Epidermal melanocyte (primary cell): ENCODE measurements around the gene PUM1.

Experiments
- DNase-seq: peaks from one replicate; pipeline ENCODE4 v3.0.0; 2011; ENCODE audit warnings: low spot score; ENCODE audit not compliant: insufficient read length

PUM1 gene

DNA sequence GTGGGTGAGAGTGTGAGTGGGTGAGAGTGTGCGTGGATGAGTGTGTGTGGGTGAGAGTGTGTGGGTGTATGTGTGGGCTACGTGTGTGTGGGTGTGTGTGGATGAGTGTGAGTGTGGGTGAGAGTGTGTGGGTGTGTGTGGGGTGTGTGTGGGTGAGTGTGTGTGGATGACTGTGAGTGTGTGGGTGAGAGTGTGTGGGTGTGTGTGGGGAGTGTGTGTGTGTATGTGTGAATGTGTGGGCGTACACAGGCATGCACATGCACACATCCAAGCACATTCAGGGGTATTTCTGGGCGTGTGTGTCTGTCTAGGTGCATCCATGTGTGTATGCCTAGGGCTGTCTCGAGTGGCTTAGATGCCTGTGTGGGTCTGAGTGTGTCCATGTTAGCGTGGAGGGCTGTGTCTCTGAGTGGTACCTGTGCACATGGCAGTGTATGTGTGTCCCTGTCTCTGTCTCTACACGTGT is 171.0 kb downstream of the PUM1 start:
- no peak for DNase-seq

DNA sequence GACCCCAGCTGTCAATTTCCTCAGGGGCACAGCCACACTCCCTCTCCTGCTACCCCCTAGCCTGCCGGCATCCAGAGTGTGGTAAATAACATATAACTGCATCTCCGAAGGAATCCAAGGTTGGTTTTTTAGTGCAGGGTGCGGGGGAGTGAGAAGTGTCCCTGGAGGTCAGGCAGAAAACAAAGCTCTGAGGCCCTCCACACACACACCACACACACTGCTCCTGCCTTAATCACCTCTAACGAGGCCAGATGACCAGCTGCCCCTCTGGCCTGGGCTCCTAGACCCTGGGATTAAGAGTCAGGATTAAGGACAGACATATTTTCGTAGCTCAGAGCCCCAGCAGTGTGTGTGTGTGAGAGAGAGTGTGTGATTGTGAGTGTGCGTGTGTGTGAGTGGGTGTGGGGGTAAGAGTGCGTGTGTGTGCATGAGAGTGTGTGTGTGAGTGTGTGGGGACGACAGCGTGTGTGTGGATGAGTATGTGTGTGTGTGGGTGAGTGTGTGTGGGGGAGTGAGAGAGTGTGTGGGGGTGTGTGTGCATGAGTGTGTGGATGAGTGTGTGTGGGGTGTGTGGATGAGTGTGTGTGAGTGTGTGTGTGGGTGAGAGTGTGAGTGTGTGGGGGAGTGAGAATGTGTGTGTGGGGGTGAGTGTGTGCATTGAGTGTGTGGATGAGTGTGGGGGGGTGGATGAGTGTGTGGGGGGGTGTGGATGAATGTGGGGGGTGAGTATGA is 171.6 kb downstream of the PUM1 start:
- DNase-seq: no peak

DNA sequence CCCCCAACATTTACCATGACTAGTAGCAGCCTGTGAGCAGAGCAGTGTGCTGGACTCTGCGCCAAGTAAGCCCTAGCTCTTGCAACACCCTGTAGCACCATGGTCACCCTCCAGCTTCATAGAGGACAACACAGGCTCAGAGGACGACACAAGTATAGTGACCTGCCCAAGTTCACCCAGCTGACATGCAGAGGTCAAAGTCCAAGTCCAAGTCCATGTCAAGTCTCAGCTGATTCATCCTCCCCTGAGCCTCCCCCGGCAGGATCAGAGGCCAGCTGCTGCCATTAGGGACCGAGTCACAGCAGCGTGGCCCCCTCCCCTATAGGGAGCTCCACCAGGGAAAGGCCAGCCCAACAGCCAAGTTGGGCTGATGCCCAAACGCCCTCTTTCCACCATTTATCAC is 172.8 kb downstream of the PUM1 start:
- DNase-seq: no peak

- DNase-seq: no peak
These were observed 174.3 kb downstream of the PUM1 start for GRCh38 chr1:30891227-30891552.

GRCh38 chr1:30890502-30891226 is 174.9 kb downstream of the PUM1 start:
- DNase-seq: no peak

DNA sequence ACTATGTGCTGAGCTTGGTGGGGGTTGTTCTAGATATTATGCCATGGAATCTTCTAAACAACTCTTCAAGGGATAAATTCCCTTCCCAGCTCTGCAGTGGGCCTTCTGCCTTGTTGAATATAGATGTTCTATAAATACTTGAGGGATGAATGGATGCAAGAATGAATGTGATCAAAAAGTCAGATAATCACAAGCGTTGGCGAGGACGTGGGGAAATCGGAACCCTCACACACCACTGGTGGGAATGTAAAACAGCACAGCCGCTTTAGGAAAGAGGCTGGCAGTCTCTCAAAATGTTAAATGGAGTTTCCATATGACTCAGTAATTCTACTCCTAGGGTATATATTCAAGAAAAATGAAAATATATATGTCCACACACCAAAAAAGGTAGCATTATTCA is 176.0 kb downstream of the PUM1 start:
- DNase-seq: no peak

DNA sequence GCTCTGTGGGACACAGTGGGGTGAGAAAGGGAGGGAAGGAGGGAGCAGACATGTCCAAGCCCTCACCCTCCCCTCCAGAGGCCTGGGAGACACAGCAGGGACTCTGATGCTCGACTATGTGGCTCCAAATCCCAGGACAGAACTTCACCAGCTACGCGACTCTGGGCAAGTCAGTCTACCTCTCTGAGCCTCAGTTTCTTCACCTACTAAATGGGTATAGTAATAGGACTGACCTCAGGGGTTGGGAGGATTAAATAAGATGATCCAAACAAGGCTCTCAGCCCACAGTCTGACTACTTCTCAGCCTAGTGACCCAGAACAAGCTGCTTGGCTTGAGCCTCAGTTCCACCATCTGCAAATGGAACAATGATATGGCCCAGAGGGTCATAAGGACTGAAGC is 176.5 kb downstream of the PUM1 start:
- DNase-seq: no peak

GRCh38 chr1:30888391-30888790 is 177.1 kb downstream of the PUM1 start:
- DNase-seq: peak; percentile 82

DNA sequence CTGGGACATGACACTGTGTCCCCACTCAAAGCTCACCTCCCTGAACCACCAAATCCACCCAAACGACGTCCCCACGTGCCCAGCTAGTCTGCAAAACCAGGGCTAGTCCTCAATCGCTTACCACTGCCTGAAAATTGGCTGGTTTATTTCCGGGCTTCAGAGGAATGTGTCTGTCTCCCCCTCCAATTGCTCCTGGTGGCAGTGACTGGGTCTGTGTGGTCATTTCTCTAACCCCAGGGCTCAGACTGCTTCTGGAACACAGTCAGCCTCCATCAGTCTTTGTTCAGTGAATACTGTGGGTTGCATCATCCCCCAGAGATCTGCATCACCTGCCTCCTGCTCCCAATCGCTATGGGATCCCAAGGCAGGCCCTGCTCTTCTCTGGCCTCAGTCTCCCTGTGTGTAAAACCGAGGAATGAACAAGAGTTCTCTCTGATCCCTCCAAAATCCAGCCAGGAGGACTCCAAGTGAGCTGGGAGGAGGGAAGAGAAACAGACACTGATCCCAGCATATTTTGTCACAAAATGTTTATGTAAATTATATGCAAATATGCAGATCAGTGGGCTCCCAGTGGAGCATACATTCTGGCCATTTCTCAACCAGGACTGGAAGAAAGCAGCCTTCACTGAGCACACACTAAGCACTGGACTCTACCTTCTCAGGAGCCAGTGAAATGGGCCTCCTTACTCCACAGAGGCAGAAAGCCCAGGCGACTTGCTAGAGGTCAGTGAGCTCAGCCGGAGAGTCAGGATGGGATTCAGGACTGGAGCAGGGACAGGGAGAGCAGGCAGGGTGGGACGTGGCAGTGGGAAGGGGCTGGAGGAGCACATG is 177.8 kb downstream of the PUM1 start:
- DNase-seq: no peak

- no peak for DNase-seq
These were observed 178.6 kb downstream of the PUM1 start for GRCh38 chr1:30886710-30887428.

- DNase-seq: no peak
These were observed 179.7 kb downstream of the PUM1 start for GRCh38 chr1:30885570-30886522.

DNA sequence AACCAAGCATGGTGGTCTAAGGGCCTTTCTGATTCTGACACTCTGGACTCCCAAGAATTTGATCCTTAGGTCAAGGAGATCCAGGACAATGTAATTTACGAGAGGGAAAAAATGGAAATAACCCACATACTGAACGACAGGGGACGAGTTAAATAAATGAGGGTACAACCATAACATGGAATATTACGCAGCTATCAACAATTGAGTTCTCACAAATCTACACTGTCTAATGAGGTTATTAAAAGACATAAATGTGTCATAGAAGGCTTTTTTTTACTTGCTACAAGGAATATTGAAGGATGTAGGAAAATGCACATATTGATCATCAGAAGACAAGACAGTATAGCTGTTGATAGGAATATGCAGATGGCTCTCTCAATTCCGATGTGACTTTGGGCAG is 180.8 kb downstream of the PUM1 start:
- DNase-seq: no peak

- DNase-seq: no peak
These were observed 181.9 kb downstream of the PUM1 start for GRCh38 chr1:30883389-30884172.

GRCh38 chr1:30882678-30883388 is 182.7 kb downstream of the PUM1 start:
- no peak for DNase-seq
